Stimulated activated naive B cell treated with anti-CD40 and anti-IgM and Interleukin-4, amounts not matched to agents 10 μg/mL and 1 μg/mL and 100 μg/mL, for 72 hours (primary cell): ENCODE measurements around the gene ELN.
A peak's percentile ranks its signal among the peaks of the same experiment; 100 is the strongest.

ENCODE experiments used
- ATAC-seq, 2 donors: fragments of 150-1000 bp; cut with Tn5 transposase; replicated peaks; 2 replicates each; pipeline ENCODE4 v1.10.0; 2021; ENCODE audit warnings: moderate library complexity in 1 of 2
- DNase-seq: peaks from one replicate; pipeline ENCODE4 v3.0.0; 2021
- H3K27ac Mint-ChIP-seq: one replicate; pipeline ENCODE4 v1.8.0; 2022; ENCODE audit warnings: mild to moderate bottlenecking, mixed read lengths
- H3K27me3 Mint-ChIP-seq, 2 donors: one replicate each; pipeline ENCODE4 v1.8.0; 2022; ENCODE audit warnings: mixed read lengths in 2 of 2
- H3K36me3 Mint-ChIP-seq, 2 donors: one replicate each; pipeline ENCODE4 v1.8.0; 2022; ENCODE audit warnings: mixed read lengths in 2 of 2, mild to moderate bottlenecking in 1 of 2
- H3K4me1 Mint-ChIP-seq, 2 donors: one replicate each; pipeline ENCODE4 v1.8.0; 2022; ENCODE audit warnings: mixed read lengths in 2 of 2, mild to moderate bottlenecking in 1 of 2
- H3K4me3 Mint-ChIP-seq, 2 donors: one replicate each; pipeline ENCODE4 v1.8.0; 2022; ENCODE audit warnings: mild to moderate bottlenecking in 2 of 2, mixed read lengths in 2 of 2, moderate library complexity in 1 of 2
- H3K9me3 Mint-ChIP-seq, 2 donors: one replicate each; pipeline ENCODE4 v1.8.0; 2022; ENCODE audit warnings: mixed read lengths in 2 of 2, mild to moderate bottlenecking in 1 of 2

The ELN gene

GRCh38 chr7:74023092-74023536 is 4.9 kb upstream of the ELN start:
- no peaks in the 10 kb centered on the region for H3K36me3 Mint-ChIP-seq
- no peak overlapping the region for H3K4me3 Mint-ChIP-seq
- no peak for ATAC-seq
- peaks cover 7 to 8% of the 10 kb centered on the region in 2 donors for H3K4me1 Mint-ChIP-seq
- no peak for DNase-seq
- H3K27ac Mint-ChIP-seq: no peak overlapping the region
- H3K27me3 Mint-ChIP-seq: peaks cover 59 to 72% of the 10 kb centered on the region in 2 donors
- H3K9me3 Mint-ChIP-seq: no peaks in the 10 kb centered on the region

GRCh38 chr7:74023786-74024185 is 4.2 kb upstream of the ELN start:
- no peak for ATAC-seq
- Mint-ChIP-seq H3K27ac (no peak overlapping the region), H3K36me3 (no peaks in the 10 kb centered on the region), H3K27me3 (peaks cover 56 to 69% of the 10 kb centered on the region in 2 donors), H3K4me3 (no peak overlapping the region), H3K4me1 (peaks cover 8% of the 10 kb centered on the region in 2 donors), H3K9me3 (no peaks in the 10 kb centered on the region)
- no peak for DNase-seq

- Mint-ChIP-seq H3K9me3 (no peaks in the 10 kb centered on the region), H3K36me3 (no peaks in the 10 kb centered on the region), H3K27ac (no peak overlapping the region), H3K4me3 (no peak overlapping the region), H3K4me1 (peaks cover 8 to 16% of the 10 kb centered on the region in 2 donors), H3K27me3 (peaks cover 63 to 75% of the 10 kb centered on the region in 2 donors)
- DNase-seq: no peak
- ATAC-seq: no peak
These were observed 2.8 kb upstream of the ELN start for GRCh38 chr7:74025146-74025545.

- Mint-ChIP-seq H3K36me3 (no peaks in the 10 kb centered on the region), H3K4me1 (peaks cover 8 to 16% of the 10 kb centered on the region in 2 donors), H3K27me3 (peaks cover 66 to 77% of the 10 kb centered on the region in 2 donors), H3K27ac (no peak overlapping the region), H3K9me3 (no peaks in the 10 kb centered on the region), H3K4me3 (no peak overlapping the region)
- DNase-seq: no peak
- ATAC-seq: no peak
These were observed 2.2 kb upstream of the ELN start for GRCh38 chr7:74025730-74026129.

- peaks cover 70 to 84% of the 10 kb centered on the region in 2 donors for H3K27me3 Mint-ChIP-seq
These were observed 1.5 kb upstream of the ELN start for GRCh38 chr7:74026406-74026902.

GRCh38 chr7:74026903-74027682 is 880 bp upstream of the ELN start:
- DNase-seq (peak; percentile 28), ATAC-seq (peak; percentile 79 to 82)
- no peak overlapping the region for H3K27ac Mint-ChIP-seq
- no peak overlapping the region for H3K4me3 Mint-ChIP-seq
- H3K36me3 Mint-ChIP-seq: no peaks in the 10 kb centered on the region
- H3K27me3 Mint-ChIP-seq: peaks cover 72 to 85% of the 10 kb centered on the region in 2 donors
- H3K9me3 Mint-ChIP-seq: no peaks in the 10 kb centered on the region
- peaks cover 8 to 16% of the 10 kb centered on the region in 2 donors for H3K4me1 Mint-ChIP-seq

More at GRCh38 chr7:74026406-74026902, 1.5 kb upstream of the ELN start:
- no peaks in the 10 kb centered on the region for H3K9me3 Mint-ChIP-seq
- no peak for DNase-seq
- H3K4me3 Mint-ChIP-seq: no peak overlapping the region
- H3K36me3 Mint-ChIP-seq: no peaks in the 10 kb centered on the region
- H3K27ac Mint-ChIP-seq: no peak overlapping the region
- ATAC-seq: peak in 1 of 2 donors; percentile 6
- H3K4me1 Mint-ChIP-seq: peaks cover 8 to 16% of the 10 kb centered on the region in 2 donors

GRCh38 chr7:74028321-74028838 is 407 bp downstream of the ELN start:
- peaks cover 68 to 88% of the 10 kb centered on the region in 2 donors for H3K27me3 Mint-ChIP-seq
- H3K27ac Mint-ChIP-seq: no peak overlapping the region
- peaks cover 8 to 16% of the 10 kb centered on the region in 2 donors for H3K4me1 Mint-ChIP-seq

GRCh38 chr7:74029089-74029785 is 1.3 kb downstream of the ELN start:
- Mint-ChIP-seq H3K4me3 (no peak overlapping the region), H3K27me3 (peaks cover 59 to 79% of the 10 kb centered on the region in 2 donors), H3K36me3 (no peaks in the 10 kb centered on the region), H3K4me1 (peaks cover 8 to 16% of the 10 kb centered on the region in 2 donors), H3K9me3 (no peaks in the 10 kb centered on the region), H3K27ac (no peak overlapping the region)
- DNase-seq (no peak), ATAC-seq (no peak)

More at GRCh38 chr7:74028321-74028838, 407 bp downstream of the ELN start:
- no peak overlapping the region for H3K4me3 Mint-ChIP-seq
- H3K36me3 Mint-ChIP-seq: no peaks in the 10 kb centered on the region
- H3K9me3 Mint-ChIP-seq: no peaks in the 10 kb centered on the region
- DNase-seq (no peak), ATAC-seq (no peak)

GRCh38 chr7:74029991-74030415 is 2.0 kb downstream of the ELN start:
- Mint-ChIP-seq H3K4me1 (peaks cover 8 to 16% of the 10 kb centered on the region in 2 donors), H3K27ac (no peak overlapping the region), H3K4me3 (no peak overlapping the region), H3K27me3 (peaks cover 52 to 72% of the 10 kb centered on the region in 2 donors), H3K9me3 (no peaks in the 10 kb centered on the region), H3K36me3 (no peaks in the 10 kb centered on the region)
- ATAC-seq (no peak), DNase-seq (no peak)

GRCh38 chr7:74030861-74031260 is 2.9 kb downstream of the ELN start:
- Mint-ChIP-seq H3K4me3 (no peak overlapping the region), H3K4me1 (peaks cover 8 to 16% of the 10 kb centered on the region in 2 donors), H3K27me3 (peaks cover 45 to 64% of the 10 kb centered on the region in 2 donors), H3K36me3 (no peaks in the 10 kb centered on the region), H3K9me3 (no peaks in the 10 kb centered on the region), H3K27ac (no peak overlapping the region)
- ATAC-seq (no peak), DNase-seq (no peak)

GRCh38 chr7:74031403-74032190 is 3.6 kb downstream of the ELN start:
- no peak overlapping the region for H3K4me3 Mint-ChIP-seq
- no peak overlapping the region for H3K27ac Mint-ChIP-seq
- H3K9me3 Mint-ChIP-seq: no peaks in the 10 kb centered on the region
- H3K27me3 Mint-ChIP-seq: peaks cover 37 to 56% of the 10 kb centered on the region in 2 donors
- peaks cover 4 to 11% of the 10 kb centered on the region in 2 donors for H3K4me1 Mint-ChIP-seq
- ATAC-seq (no peak), DNase-seq (no peak)
- H3K36me3 Mint-ChIP-seq: no peaks in the 10 kb centered on the region

GRCh38 chr7:74032191-74032490 is 4.2 kb downstream of the ELN start:
- Mint-ChIP-seq H3K9me3 (no peaks in the 10 kb centered on the region), H3K36me3 (no peaks in the 10 kb centered on the region), H3K27me3 (peaks cover 32 to 51% of the 10 kb centered on the region in 2 donors), H3K4me3 (no peak overlapping the region), H3K4me1 (peaks cover 0 to 9% of the 10 kb centered on the region in 2 donors), H3K27ac (no peak overlapping the region)
- ATAC-seq (no peak), DNase-seq (no peak)

GRCh38 chr7:74032624-74033371 is 4.8 kb downstream of the ELN start:
- DNase-seq (no peak), ATAC-seq (no peak)
- Mint-ChIP-seq H3K36me3 (no peaks in the 10 kb centered on the region), H3K4me3 (no peak overlapping the region), H3K27me3 (peaks cover 30 to 45% of the 10 kb centered on the region in 2 donors), H3K4me1 (peaks cover 0 to 9% of the 10 kb centered on the region in 2 donors), H3K27ac (no peak overlapping the region), H3K9me3 (no peaks in the 10 kb centered on the region)
